KMS-11 (cell line): ENCODE results near the gene SGSM1.

Source experiments
- H2AFZ ChIP-seq: fragments of 200-600 bp; sonication (generic); 2 replicates; pipeline ENCODE4 v1.6.1; 2016; ENCODE audit warnings: antibody characterized with exemption, mixed run types, low read depth
- H3K27ac ChIP-seq: fragments of 200-600 bp; sonication (generic); 2 replicates; pipeline ENCODE4 v1.6.1; 2016; ENCODE audit warnings: mild to moderate bottlenecking, mixed run types
- H3K27me3 ChIP-seq: fragments of 200-600 bp; sonication (generic); 2 replicates; pipeline ENCODE4 v1.6.1; 2017; ENCODE audit warnings: mild to moderate bottlenecking, low read depth, mixed run types, moderate library complexity; ENCODE audit not compliant: insufficient read depth
- H3K36me3 ChIP-seq: fragments of 200-600 bp; sonication (generic); 2 replicates; pipeline ENCODE4 v1.6.1; 2017; ENCODE audit warnings: mild to moderate bottlenecking, mixed run types; ENCODE audit not compliant: insufficient read depth
- H3K4me1 ChIP-seq: fragments of 200-600 bp; sonication (generic); 2 replicates; pipeline ENCODE4 v1.6.1; 2016; ENCODE audit warnings: mild to moderate bottlenecking, low read depth, mixed run types; ENCODE audit not compliant: poor library complexity, severe bottlenecking
- H3K4me2 ChIP-seq: fragments of 200-600 bp; sonication (generic); 2 replicates; pipeline ENCODE4 v1.7.0; 2016; ENCODE audit warnings: mild to moderate bottlenecking, mixed run types
- H3K4me3 ChIP-seq: fragments of 200-600 bp; sonication (generic); IDR thresholded peaks from 2 replicates; pipeline ENCODE4 v1.6.1; 2017; ENCODE audit warnings: low read depth, low read length, mixed read lengths; ENCODE audit not compliant: insufficient read depth
- H3K79me2 ChIP-seq: fragments of 200-600 bp; sonication (generic); 2 replicates; pipeline ENCODE4 v1.6.1; 2016; ENCODE audit warnings: low read depth, mixed run types; ENCODE audit not compliant: insufficient read depth
- H3K9ac ChIP-seq: fragments of 200-600 bp; sonication (generic); 2 replicates; pipeline ENCODE4 v1.6.1; 2016; ENCODE audit warnings: mild to moderate bottlenecking, mixed run types
- H4K20me1 ChIP-seq: fragments of 200-600 bp; sonication (generic); 2 replicates; pipeline ENCODE4 v1.6.1; 2016; ENCODE audit warnings: mild to moderate bottlenecking, mixed run types; ENCODE audit not compliant: insufficient read depth
- CTCF ChIP-seq: fragments of 200-600 bp; sonication (generic); conservative IDR thresholded peaks from 2 replicates; pipeline ENCODE4 v1.6.1; 2017; ENCODE audit warnings: low read depth, mild to moderate bottlenecking, antibody characterized with exemption, low read length, moderate library complexity, mixed read lengths

Gene SGSM1

GRCh38 chr22:24819487-24819886 is 13.5 kb downstream of the SGSM1 start:
- H3K27me3 ChIP-seq: no peaks in the 10 kb centered on the region; the same call in 1 of the 2 replicates
- H2AFZ ChIP-seq: no peak overlapping the region
- no peaks in the 10 kb centered on the region for H3K36me3 ChIP-seq
- no peaks in the 10 kb centered on the region for H3K4me1 ChIP-seq
- no peaks in the 10 kb centered on the region for H3K79me2 ChIP-seq
- no peak overlapping the region for H3K27ac ChIP-seq
- no peak overlapping the region for H3K9ac ChIP-seq
- H4K20me1 ChIP-seq: no peaks in the 10 kb centered on the region
- no peak overlapping the region for H3K4me2 ChIP-seq
- no peak for TF ChIP-seq CTCF
- H3K4me3 ChIP-seq: no peak overlapping the region

DNA sequence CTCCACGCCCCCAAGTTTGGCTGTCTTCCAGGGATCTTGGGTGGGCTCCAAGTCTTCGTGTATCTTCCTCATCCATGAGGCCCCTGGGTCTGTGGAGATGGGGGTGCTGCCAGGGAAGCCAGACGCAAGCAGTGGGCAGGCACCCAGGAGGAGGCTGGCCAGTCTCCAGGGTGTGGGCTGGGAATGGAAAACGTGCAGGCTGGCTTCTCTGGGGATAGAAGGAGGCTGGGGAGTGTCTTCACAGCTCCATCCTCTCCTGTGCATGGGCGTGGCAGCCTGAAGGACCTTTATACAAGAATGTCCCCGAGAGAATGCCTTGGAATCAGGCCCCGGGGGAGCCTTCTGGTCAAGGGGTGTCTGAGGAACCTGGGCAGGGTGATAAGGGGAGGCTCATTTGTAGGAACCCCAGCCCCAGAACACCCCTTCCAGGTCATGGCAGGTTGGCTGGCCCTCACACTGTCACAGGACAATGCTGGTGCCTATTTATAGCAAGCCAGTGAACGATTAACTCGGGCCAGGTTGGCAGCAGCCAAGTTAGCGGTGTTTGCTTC is 14.0 kb downstream of the SGSM1 start:
- Histone ChIP-seq H3K4me3 (no peak overlapping the region), H3K27me3 (no peaks in the 10 kb centered on the region; the same call in 1 of the 2 replicates), H3K9ac (no peak overlapping the region), H2AFZ (no peak overlapping the region), H3K4me2 (no peak overlapping the region), H3K36me3 (no peaks in the 10 kb centered on the region), H3K79me2 (no peaks in the 10 kb centered on the region), H3K27ac (no peak overlapping the region), H4K20me1 (no peaks in the 10 kb centered on the region), H3K4me1 (no peaks in the 10 kb centered on the region)
- no peak for TF ChIP-seq CTCF

DNA sequence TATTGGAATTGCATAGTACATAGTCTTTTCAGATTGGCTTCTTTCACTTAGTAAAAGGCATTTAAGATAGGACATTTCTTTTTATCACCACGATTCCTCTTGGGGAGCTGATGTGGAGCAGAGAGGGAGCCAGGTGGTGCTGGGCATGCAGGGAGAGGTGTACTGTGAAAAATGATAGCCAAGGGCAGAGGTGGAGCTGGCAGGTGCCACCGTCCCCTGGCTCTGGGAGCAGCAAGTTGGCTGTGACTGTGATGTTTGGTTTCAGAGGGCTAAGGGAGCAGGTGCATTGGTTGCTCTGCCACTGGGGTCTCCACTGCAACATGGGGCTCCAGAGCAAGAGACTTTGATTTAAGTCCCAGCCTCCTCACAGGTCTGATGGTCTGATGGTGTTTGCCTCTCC is 16.5 kb downstream of the SGSM1 start:
- no peak overlapping the region for H3K27ac ChIP-seq
- no peaks in the 10 kb centered on the region for H3K4me1 ChIP-seq
- H3K4me2 ChIP-seq: no peak overlapping the region
- no peak overlapping the region for H2AFZ ChIP-seq
- no peaks in the 10 kb centered on the region for H4K20me1 ChIP-seq
- H3K79me2 ChIP-seq: no peaks in the 10 kb centered on the region
- TF ChIP-seq CTCF: no peak
- H3K4me3 ChIP-seq: no peak overlapping the region
- no peaks in the 10 kb centered on the region; the same call in 1 of the 2 replicates for H3K27me3 ChIP-seq
- no peaks in the 10 kb centered on the region for H3K36me3 ChIP-seq
- no peak overlapping the region for H3K9ac ChIP-seq

GRCh38 chr22:24823787-24824186 is 17.8 kb downstream of the SGSM1 start:
- Histone ChIP-seq H3K27ac (no peak overlapping the region), H2AFZ (no peak overlapping the region), H4K20me1 (no peaks in the 10 kb centered on the region), H3K36me3 (no peaks in the 10 kb centered on the region), H3K4me2 (no peak overlapping the region), H3K4me1 (no peaks in the 10 kb centered on the region), H3K4me3 (no peak overlapping the region), H3K9ac (no peak overlapping the region), H3K79me2 (no peaks in the 10 kb centered on the region), H3K27me3 (no peaks in the 10 kb centered on the region; the same call in 1 of the 2 replicates)
- TF ChIP-seq CTCF: no peak
